ENCODE results near the gene KIF5B.
A peak's percentile ranks its signal among the peaks of the same experiment; 100 is the strongest.
"Not testable (repeated sequence)": the region's sequence is repeated elsewhere in the genome, so short reads cannot be mapped to it uniquely, and the experiment has no call there.

Gene KIF5B

GRCh38 chr10:32015386-32015785 lies 40.8 kb downstream of the KIF5B start:
- DNase-seq = peak in 7 of 56 donors; percentile 2 to 26 (median 5)

- no peak for DNase-seq
These were observed 49.2 kb downstream of the KIF5B start for GRCh38 chr10:32007026-32007425.

- peak in 4 of 56 donors; percentile 3 to 41 (median 10) for DNase-seq
These were observed 51.2 kb downstream of the KIF5B start for GRCh38 chr10:32005050-32005449.

GRCh38 chr10:32004161-32004591 lies 52.0 kb downstream of the KIF5B start:
- DNase-seq = peak in 26 of 56 donors; percentile 7 to 50 (median 22)

- DNase-seq = no peak
These were observed 53.7 kb downstream of the KIF5B start for GRCh38 chr10:32002531-32002930.

- DNase-seq = no peak
These were observed 55.3 kb downstream of the KIF5B start for GRCh38 chr10:32000937-32001336.

GRCh38 chr10:31999836-32000235 lies 56.4 kb downstream of the KIF5B start:
- no peak for DNase-seq

GRCh38 chr10:31999070-31999660 lies 57.1 kb downstream of the KIF5B start:
- DNase-seq = no peak

GRCh38 chr10:31994926-31995325 lies 61.3 kb downstream of the KIF5B start:
- DNase-seq = no peak

GRCh38 chr10:31990937-31991336 lies 65.3 kb downstream of the KIF5B start:
- DNase-seq = no peak

GRCh38 chr10:31987786-31988185 lies 68.4 kb downstream of the KIF5B start:
- DNase-seq = not testable (repeated sequence)

- no peak for DNase-seq
These were observed 74.1 kb downstream of the KIF5B start for GRCh38 chr10:31982111-31982510.

GRCh38 chr10:31980471-31980870 lies 75.8 kb downstream of the KIF5B start:
- no peak for DNase-seq

- DNase-seq = not testable (repeated sequence)
These were observed 77.2 kb downstream of the KIF5B start for GRCh38 chr10:31979071-31979470.

GRCh38 chr10:31978156-31978483 lies 78.1 kb downstream of the KIF5B start:
- no peak for DNase-seq

- no peak for DNase-seq
These were observed 78.6 kb downstream of the KIF5B start for GRCh38 chr10:31977440-31978155.

GRCh38 chr10:31975157-31975765 lies 81.0 kb downstream of the KIF5B start:
- no peak for DNase-seq

- DNase-seq = no peak
These were observed 81.6 kb downstream of the KIF5B start for GRCh38 chr10:31974434-31975124.

- no peak for DNase-seq
These were observed 83.6 kb downstream of the KIF5B start for GRCh38 chr10:31972519-31973041.

- not testable (repeated sequence) for DNase-seq
These were observed 86.4 kb downstream of the KIF5B start for GRCh38 chr10:31969847-31970246.

GRCh38 chr10:31963589-31963980 lies 92.6 kb downstream of the KIF5B start:
- DNase-seq = no peak
